ENCODE data around the gene CREB5.

GRCh38 chr7:28703037-28703765 is 290.9 kb downstream of the CREB5 start:
- TF ChIP-seq CTCF (IDR thresholded peaks at IDR 0.05) (no peak), POLR2A (IDR thresholded peaks at IDR 0.05) (no peak), EP300 (IDR thresholded peaks at IDR 0.05) (no peak)
